GM21390 (cell line): ENCODE measurements around the gene RBMS1.
"Not testable (repeated sequence)": the region's sequence is repeated elsewhere in the genome, so short reads cannot be mapped to it uniquely, and the experiment has no call there.

Experiments used
- ATAC-seq: cut with Tn5 transposase; IDR thresholded peaks from one replicate; pipeline ENCODE4 v1.9.1; 2021; ENCODE audit not compliant: unreplicated experiment

The RBMS1 gene

GRCh38 chr2:160472839-160473251, 20.8 kb downstream of the RBMS1 start:
- no peak for ATAC-seq

GRCh38 chr2:160471950-160472349, 21.7 kb downstream of the RBMS1 start:
- no peak for ATAC-seq

- ATAC-seq: no peak
Observed at GRCh38 chr2:160469621-160470204, 23.9 kb downstream of the RBMS1 start.

- no peak for ATAC-seq
Observed at GRCh38 chr2:160469164-160469563, 24.4 kb downstream of the RBMS1 start.

- ATAC-seq: no peak
Observed at GRCh38 chr2:160467086-160467485, 26.5 kb downstream of the RBMS1 start.

- no peak for ATAC-seq
Observed at GRCh38 chr2:160465406-160465805, 28.2 kb downstream of the RBMS1 start.

- no peak for ATAC-seq
Observed at GRCh38 chr2:160465002-160465401, 28.6 kb downstream of the RBMS1 start.

GRCh38 chr2:160464017-160464416, 29.6 kb downstream of the RBMS1 start:
- ATAC-seq: no peak

GRCh38 chr2:160463245-160463644, 30.4 kb downstream of the RBMS1 start:
- no peak for ATAC-seq

- no peak for ATAC-seq
Observed at GRCh38 chr2:160460333-160460731, 33.3 kb downstream of the RBMS1 start.

GRCh38 chr2:160459538-160460332, 33.9 kb downstream of the RBMS1 start:
- ATAC-seq: no peak

- no peak for ATAC-seq
Observed at GRCh38 chr2:160458718-160459453, 34.7 kb downstream of the RBMS1 start.

- peak; percentile 56 for ATAC-seq
Observed at GRCh38 chr2:160457588-160457987, 36.0 kb downstream of the RBMS1 start.

- ATAC-seq: no peak
Observed at GRCh38 chr2:160454070-160454797, 39.4 kb downstream of the RBMS1 start.

- ATAC-seq: no peak
Observed at GRCh38 chr2:160453111-160453820, 40.3 kb downstream of the RBMS1 start.

GRCh38 chr2:160450486-160450885, 43.1 kb downstream of the RBMS1 start:
- ATAC-seq: no peak

- ATAC-seq: not testable (repeated sequence)
Observed at GRCh38 chr2:160448821-160449220, 44.8 kb downstream of the RBMS1 start.

- ATAC-seq: no peak
Observed at GRCh38 chr2:160445673-160446072, 47.9 kb downstream of the RBMS1 start.

- ATAC-seq: no peak
Observed at GRCh38 chr2:160442603-160443002, 51.0 kb downstream of the RBMS1 start.

GRCh38 chr2:160440888-160441287, 52.7 kb downstream of the RBMS1 start:
- ATAC-seq: no peak

- not testable (repeated sequence) for ATAC-seq
Observed at GRCh38 chr2:160439038-160439437, 54.6 kb downstream of the RBMS1 start.
